ENCODE measurements around the gene RAD54L. TPM values are rescaled to one million over a fixed set of nuclear protein-coding genes. Genes with fewer than 3 reads are reported as not detected.
"Not testable (repeated sequence)": the region's sequence is repeated elsewhere in the genome, so short reads cannot be mapped to it uniquely, and the experiment has no call there.

The RAD54L gene
- total RNA-seq, 2 donors from 2014 or later: not detected

GRCh38 chr1:46224966-46225365, 22.6 kb upstream of the RAD54L start:
- no peak overlapping the region for H3K4me3 ChIP-seq
- TF ChIP-seq CTCF (IDR thresholded peaks at IDR 0.05): no peak
- H3K36me3 ChIP-seq: peaks cover 4% of the 10 kb centered on the region
- no peaks in the 10 kb centered on the region for H3K4me1 ChIP-seq
- no peaks in the 10 kb centered on the region for H3K9me3 ChIP-seq
- DNase-seq (ENCODE audit: low spot score): no peak
- no peak overlapping the region for H3K27ac ChIP-seq
- H3K27me3 ChIP-seq: no peaks in the 10 kb centered on the region

DNA sequence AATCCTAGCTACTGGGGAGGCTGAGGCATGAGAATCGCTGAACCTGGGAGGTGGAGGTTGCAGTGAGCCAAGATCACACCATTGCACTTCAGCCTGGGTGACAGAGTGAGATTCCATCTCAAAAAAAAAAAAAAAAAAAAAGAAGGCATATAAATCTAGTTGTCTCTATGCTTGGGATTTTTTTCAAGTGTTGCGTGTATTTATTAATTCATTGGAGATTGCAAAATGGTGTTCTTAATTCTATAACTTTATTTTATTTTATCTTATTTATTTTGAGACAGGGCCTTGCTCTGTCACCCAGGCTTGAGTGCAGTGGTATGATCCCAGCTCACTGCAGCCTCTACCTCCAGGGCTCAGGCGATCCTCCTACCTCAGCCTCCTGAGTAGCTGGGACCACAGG, 16.3 kb upstream of the RAD54L start:
- not testable (repeated sequence) for H3K4me3 ChIP-seq; H3K9me3 ChIP-seq; H3K36me3 ChIP-seq; H3K27ac ChIP-seq; H3K4me1 ChIP-seq; H3K27me3 ChIP-seq; DNase-seq (ENCODE audit: low spot score)

DNA sequence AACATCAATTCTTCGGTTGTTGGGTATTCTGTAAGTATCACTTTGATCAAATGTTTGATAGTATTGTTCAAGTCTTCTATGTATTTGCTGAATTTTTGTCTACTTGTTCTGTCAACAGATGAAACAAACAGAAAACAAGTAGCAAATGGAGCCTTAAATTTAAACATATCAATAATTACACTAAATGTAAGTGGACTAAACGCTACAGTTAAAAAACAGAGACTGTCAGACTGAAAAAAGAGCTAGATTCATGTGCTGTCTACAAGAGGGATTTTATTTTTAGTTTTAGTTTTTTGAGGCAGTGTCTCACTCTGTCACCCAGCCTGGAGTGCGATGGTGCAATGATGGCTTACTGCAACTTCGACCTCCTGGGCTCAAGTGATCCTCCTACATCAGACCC, 10.7 kb upstream of the RAD54L start:
- TF ChIP-seq CTCF (IDR thresholded peaks at IDR 0.05): no peak
- Histone ChIP-seq H3K9me3 (peaks cover 3 to 5% of the 10 kb centered on the region in 2 donors), H3K27me3 (no peaks in the 10 kb centered on the region), H3K4me1 (no peaks in the 10 kb centered on the region), H3K4me3 (no peak overlapping the region), H3K36me3 (no peaks in the 10 kb centered on the region), H3K27ac (no peak overlapping the region)
- no peak for DNase-seq (ENCODE audit: low spot score)

DNA sequence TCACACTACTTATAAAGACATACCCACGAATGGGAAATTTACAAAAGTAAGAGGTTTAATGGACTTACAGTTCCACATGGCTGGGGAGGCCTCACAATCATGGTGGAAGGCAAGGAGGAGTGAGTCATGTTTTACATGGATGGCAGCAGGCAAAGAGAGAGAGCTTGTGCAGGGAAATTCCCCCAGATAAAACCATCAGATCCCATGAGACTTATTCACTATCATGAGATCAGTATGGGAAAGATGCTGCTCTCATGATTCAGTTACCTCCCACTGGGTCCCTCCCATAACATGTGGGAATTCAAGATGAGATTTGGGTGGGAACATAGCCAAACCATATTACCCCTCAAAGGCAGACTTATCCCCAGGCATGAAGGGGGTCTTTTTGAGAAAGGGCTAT, 8.7 kb upstream of the RAD54L start:
- not testable (repeated sequence) for H3K36me3 ChIP-seq; H3K4me3 ChIP-seq; H3K27me3 ChIP-seq; H3K4me1 ChIP-seq; H3K9me3 ChIP-seq; DNase-seq (ENCODE audit: low spot score); H3K27ac ChIP-seq

DNA sequence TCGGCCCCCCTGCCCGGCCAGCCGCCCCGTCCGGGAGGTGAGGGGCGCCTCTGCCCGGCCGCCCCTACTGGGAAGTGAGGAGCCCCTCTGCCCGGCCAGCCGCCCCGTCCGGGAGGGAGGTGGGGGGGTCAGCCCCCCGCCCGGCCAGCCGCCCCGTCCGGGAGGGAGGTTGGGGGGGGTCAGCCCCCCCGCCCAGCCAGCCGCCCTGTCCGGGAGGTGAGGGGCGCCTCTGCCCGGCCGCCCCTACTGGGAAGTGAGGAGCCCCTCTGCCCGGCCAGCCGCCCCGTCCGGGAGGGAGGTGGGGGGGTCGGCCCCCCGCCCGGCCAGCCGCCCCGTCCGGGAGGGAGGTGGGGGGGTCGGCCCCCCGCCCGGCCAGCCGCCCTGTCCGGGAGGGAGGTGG, 5.8 kb upstream of the RAD54L start:
- H3K36me3 ChIP-seq; H3K9me3 ChIP-seq; H3K4me1 ChIP-seq; H3K27me3 ChIP-seq; DNase-seq (ENCODE audit: low spot score); H3K27ac ChIP-seq; H3K4me3 ChIP-seq: not testable (repeated sequence)

DNA sequence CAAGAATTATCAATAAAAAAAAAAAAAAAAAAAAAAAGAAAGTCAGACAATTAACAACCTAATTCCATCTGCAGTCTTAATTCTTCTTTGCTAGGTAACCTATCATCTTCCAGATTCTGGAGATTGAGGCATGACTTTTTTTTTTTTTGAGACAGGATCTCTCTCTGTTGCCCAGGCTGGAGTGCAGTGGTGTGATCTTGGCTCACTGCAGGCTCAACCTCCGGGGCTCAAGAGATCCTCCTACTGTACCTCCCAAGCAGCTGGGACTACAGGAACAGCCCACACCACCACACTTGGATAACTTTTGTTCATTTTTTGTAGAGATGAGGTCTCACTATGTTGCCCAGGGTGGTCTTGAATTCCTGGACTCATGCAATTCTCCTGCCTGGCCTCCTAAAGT, 4.6 kb upstream of the RAD54L start:
- H3K9me3 ChIP-seq: no peaks in the 10 kb centered on the region

GRCh38 chr1:46243831-46244230, 3.7 kb upstream of the RAD54L start:
- H3K27ac ChIP-seq, H3K9me3 ChIP-seq: not testable (repeated sequence)
- peaks cover 0 to 16% of the 10 kb centered on the region in 2 donors for H3K4me1 ChIP-seq

More for the DNA sequence above, 4.6 kb upstream of the RAD54L start:
- H3K4me1 ChIP-seq: peaks cover 0 to 12% of the 10 kb centered on the region in 2 donors
- no peak overlapping the region for H3K4me3 ChIP-seq
- no peaks in the 10 kb centered on the region for H3K36me3 ChIP-seq
- H3K27ac ChIP-seq: no peak overlapping the region
- no peaks in the 10 kb centered on the region for H3K27me3 ChIP-seq
- no peak for TF ChIP-seq CTCF (IDR thresholded peaks at IDR 0.05)
- no peak for DNase-seq (ENCODE audit: low spot score)

DNA sequence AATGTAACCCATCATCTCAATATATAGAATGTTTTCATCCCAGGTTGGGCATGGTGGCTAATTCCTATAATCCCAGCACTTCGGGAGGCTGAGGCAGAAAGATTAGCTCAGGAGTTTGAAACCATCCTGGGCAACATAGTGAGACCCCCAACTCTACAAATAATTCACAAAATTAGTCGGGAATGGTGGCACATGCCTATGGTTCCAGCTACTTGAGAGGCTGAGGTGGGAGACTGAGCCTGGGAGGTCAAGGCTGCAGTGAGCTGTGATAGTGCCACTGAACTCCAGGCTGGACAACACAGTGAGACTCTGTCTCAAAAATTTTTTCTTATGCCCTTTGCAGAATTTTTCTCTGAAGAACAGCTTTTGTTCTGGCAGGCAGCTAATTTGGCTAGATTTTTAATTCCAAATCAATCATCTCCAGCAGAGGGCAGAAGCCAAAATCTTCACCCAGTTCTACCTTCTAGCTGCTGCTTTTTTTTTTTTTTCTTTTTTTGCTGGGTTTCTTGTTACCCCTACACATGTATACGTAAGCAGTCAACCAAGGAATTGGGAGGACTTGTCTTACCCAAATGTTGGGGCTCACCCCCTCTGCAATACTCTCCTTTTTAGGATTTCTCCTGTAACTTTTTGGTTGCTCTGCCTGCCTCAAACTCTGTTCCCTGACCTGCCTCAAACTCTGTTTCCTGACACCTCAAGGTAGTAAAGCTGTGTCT, 2.7 kb upstream of the RAD54L start:
- TF ChIP-seq CTCF (IDR thresholded peaks at IDR 0.05): peak in 1 of 2 donors; percentile 41
- Histone ChIP-seq H3K4me3 (no peak overlapping the region), H3K36me3 (no peaks in the 10 kb centered on the region), H3K27ac (no peak overlapping the region), H3K27me3 (no peaks in the 10 kb centered on the region), H3K9me3 (no peaks in the 10 kb centered on the region), H3K4me1 (peaks cover 0 to 16% of the 10 kb centered on the region in 2 donors)
- no peak for DNase-seq (ENCODE audit: low spot score)

More at GRCh38 chr1:46243831-46244230, 3.7 kb upstream of the RAD54L start:
- H3K27me3 ChIP-seq; DNase-seq (ENCODE audit: low spot score); H3K36me3 ChIP-seq; H3K4me3 ChIP-seq: not testable (repeated sequence)

GRCh38 chr1:46246136-46246535, 1.4 kb upstream of the RAD54L start:
- not testable (repeated sequence) for H3K36me3 ChIP-seq; H3K27me3 ChIP-seq; DNase-seq (ENCODE audit: low spot score); H3K9me3 ChIP-seq; H3K4me3 ChIP-seq
- H3K27ac ChIP-seq: peak overlapping the region in 1 of 2 donors; percentile 80
- peaks cover 0 to 16% of the 10 kb centered on the region in 2 donors for H3K4me1 ChIP-seq
